Hepatocyte (in vitro differentiated cells): ENCODE measurements around the gene ZNF689.

Source experiments
- EZH2 ChIP-seq: fragments of 200-600 bp; sonication (generic); IDR thresholded peaks from 2 replicates; pipeline ENCODE4 v1.6.1; 2016; ENCODE audit warnings: antibody characterized with exemption, mild to moderate bottlenecking, borderline replicate concordance
- TF ChIP-seq, protein P1 (sequence below): fragments of 200-600 bp; sonication (generic); IDR thresholded peaks from 2 replicates; pipeline ENCODE4 v1.5.1; 2016; ENCODE audit warnings: antibody characterized with exemption, mild to moderate bottlenecking; ENCODE audit not compliant: poor library complexity

- TF ChIP-seq, protein P1, sequence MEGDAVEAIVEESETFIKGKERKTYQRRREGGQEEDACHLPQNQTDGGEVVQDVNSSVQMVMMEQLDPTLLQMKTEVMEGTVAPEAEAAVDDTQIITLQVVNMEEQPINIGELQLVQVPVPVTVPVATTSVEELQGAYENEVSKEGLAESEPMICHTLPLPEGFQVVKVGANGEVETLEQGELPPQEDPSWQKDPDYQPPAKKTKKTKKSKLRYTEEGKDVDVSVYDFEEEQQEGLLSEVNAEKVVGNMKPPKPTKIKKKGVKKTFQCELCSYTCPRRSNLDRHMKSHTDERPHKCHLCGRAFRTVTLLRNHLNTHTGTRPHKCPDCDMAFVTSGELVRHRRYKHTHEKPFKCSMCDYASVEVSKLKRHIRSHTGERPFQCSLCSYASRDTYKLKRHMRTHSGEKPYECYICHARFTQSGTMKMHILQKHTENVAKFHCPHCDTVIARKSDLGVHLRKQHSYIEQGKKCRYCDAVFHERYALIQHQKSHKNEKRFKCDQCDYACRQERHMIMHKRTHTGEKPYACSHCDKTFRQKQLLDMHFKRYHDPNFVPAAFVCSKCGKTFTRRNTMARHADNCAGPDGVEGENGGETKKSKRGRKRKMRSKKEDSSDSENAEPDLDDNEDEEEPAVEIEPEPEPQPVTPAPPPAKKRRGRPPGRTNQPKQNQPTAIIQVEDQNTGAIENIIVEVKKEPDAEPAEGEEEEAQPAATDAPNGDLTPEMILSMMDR, result no peak
- TF ChIP-seq EZH2, result no peak
These were observed 43.7 kb downstream of the ZNF689 start for GRCh38 chr16:30566531-30566930.
